Measurements from ENCODE around the gene CFAP46. TPM values are rescaled to one million over a fixed set of nuclear protein-coding genes. Genes with fewer than 3 reads are reported as not detected.

Gene CFAP46
- total and polyA plus RNA-seq, 2 of the 8 experiments (the other 6 are each of a cell fraction or from before 2014, with no cell fraction given) = 2.6 to 4.8 TPM

- TF ChIP-seq SIX5 (IDR thresholded peaks at IDR 0.05; ENCODE audit: low read depth, low read length) = no peak
These were observed 16.3 kb downstream of the CFAP46 start (continued) for GRCh38 chr10:132926070-132926469.

DNA sequence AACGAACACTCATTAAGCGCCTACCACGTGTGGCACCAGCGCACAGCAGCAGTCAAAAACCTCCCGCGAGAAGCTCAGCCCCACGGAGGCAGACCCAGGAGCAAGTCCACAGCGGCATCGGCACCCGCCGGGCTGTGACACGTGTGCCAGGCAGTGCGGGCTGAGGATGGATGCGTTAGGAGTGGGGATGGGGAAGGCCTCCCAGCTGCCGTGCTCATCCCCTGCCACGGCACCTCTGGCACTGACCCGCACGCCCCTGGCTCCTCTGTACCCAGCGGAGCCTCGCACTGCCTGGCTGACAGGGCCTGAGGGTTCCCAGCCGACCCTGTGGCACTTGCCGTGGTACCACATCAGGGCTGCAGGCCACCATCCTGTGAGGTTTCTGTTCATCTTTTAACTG lies 16.8 kb downstream of the CFAP46 start:
- ChIA-PET POLR2A (ENCODE audit: partially characterized antibody) (no interaction called here), CTCF (ENCODE audit: partially characterized antibody) (no interaction called here)
- H2BK15ac ChIP-seq (ENCODE audit: low read length) = no peak overlapping the region
- FAIRE-seq (no peak), DNase-seq (ENCODE audit: low read depth in 1 of 2, low spot score in 2 of 2) (no peak)
- no peak overlapping the region for H4K8ac ChIP-seq (ENCODE audit: extremely low read depth, insufficient read depth, low read length)
- no peaks in the 10 kb centered on the region; a peak in 1 of 4 replicates for H3K9me3 ChIP-seq (ENCODE audit: insufficient read depth in 2 of 2, low read depth in 1 of 2, low read length in 1 of 2)
- H3K27ac ChIP-seq (ENCODE audit: low read depth, low read length) = no peak overlapping the region
- H3K36me3 ChIP-seq (ENCODE audit: control insufficient read depth in 2 of 4, insufficient read depth in 4 of 4, low read length in 3 of 4) = no peaks in the 10 kb centered on the region
- H4K5ac ChIP-seq (ENCODE audit: insufficient read length, low read depth, low read length) = no peak overlapping the region
- no peak overlapping the region for H3K4me3 ChIP-seq (ENCODE audit: extremely low read depth in 1 of 4, insufficient read depth in 2 of 4, low read depth in 3 of 4, low read length in 4 of 4)
- H3K14ac ChIP-seq (ENCODE audit: insufficient read length) = no peak overlapping the region
- WGBS, 2 experiments (ENCODE audit: extremely low coverage in 1 of 2, insufficient coverage in 1 of 2, insufficient read length in 1 of 2, insufficient replicate concordance in 2 of 2, low coverage in 1 of 2, low lambda C conversion rate in 2 of 2, missing lambda C conversion rate in 1 of 2) = 89% methylated on average over 18 of the region's 22 CpGs; no CpG with 5 or more reads in 1 of the 2 experiments
- H3K79me2 ChIP-seq (ENCODE audit: control insufficient read depth in 1 of 2, insufficient read depth in 2 of 2, low read length in 2 of 2) = no peaks in the 10 kb centered on the region
- H3K4me1 ChIP-seq (replicated peaks in 1 of 4; ENCODE audit: control insufficient read depth in 3 of 4, insufficient read depth in 4 of 4, low read length in 3 of 4) = no peaks in the 10 kb centered on the region
- H4K20me1 ChIP-seq (replicated peaks in 1 of 2; ENCODE audit: control insufficient read depth in 1 of 2, insufficient read depth in 2 of 2, low read length in 2 of 2) = peaks cover 2 to 5% of the 10 kb centered on the region in 2 experiments
- no peak overlapping the region for H3K4me2 ChIP-seq (ENCODE audit: insufficient read depth in 1 of 2, low read depth in 2 of 2, low read length in 2 of 2)
- no peak overlapping the region for H3K9ac ChIP-seq (replicated peaks in 1 of 4; ENCODE audit: extremely low read depth in 1 of 4, low read depth in 3 of 4, low read length in 3 of 4)
- H2BK12ac ChIP-seq (ENCODE audit: low read depth, low read length) = no peak overlapping the region
- H3K56ac ChIP-seq (replicated peaks; ENCODE audit: insufficient read length, low read depth, low read length) = no peak overlapping the region
- H2BK120ac ChIP-seq (replicated peaks; ENCODE audit: low read depth, low read length) = no peak overlapping the region
- no peak overlapping the region for H2BK5ac ChIP-seq (ENCODE audit: low read depth, low read length)
- no peak overlapping the region for H2BK20ac ChIP-seq (ENCODE audit: low read length)
- H3K23ac ChIP-seq (ENCODE audit: insufficient read length) = no peak overlapping the region
- H4K91ac ChIP-seq (replicated peaks; ENCODE audit: insufficient read length, low read length) = no peak overlapping the region
- H2AK5ac ChIP-seq (ENCODE audit: low read depth, low read length) = no peak overlapping the region
- no peaks in the 10 kb centered on the region for H3K23me2 ChIP-seq (ENCODE audit: low read depth, low read length)
- no peak overlapping the region for H3K4ac ChIP-seq (replicated peaks; ENCODE audit: insufficient read length, low read depth, low read length)
- H3K79me1 ChIP-seq (ENCODE audit: low read depth, low read length) = no peaks in the 10 kb centered on the region
- no peak overlapping the region for H2AFZ ChIP-seq (ENCODE audit: low read length)
- no peak overlapping the region for H3K18ac ChIP-seq (ENCODE audit: extremely low read depth, low read length)
- no peaks in the 10 kb centered on the region for H3K27me3 ChIP-seq (replicated peaks in 1 of 4; ENCODE audit: control insufficient read depth in 3 of 4, extremely low read depth in 1 of 4, insufficient read depth in 3 of 4, low read length in 3 of 4)
- TF ChIP-seq EGR1 (IDR thresholded peaks at IDR 0.05; ENCODE audit: borderline replicate concordance, low read depth, low read length) (no peak), SIN3A (conservative IDR thresholded peaks at IDR 0.05 in 1 of 2, IDR thresholded peaks at IDR 0.05 in 1 of 2; ENCODE audit: low read depth in 1 of 2, low read length in 2 of 2) (no peak), CHD2 (IDR thresholded peaks at IDR 0.05; ENCODE audit: low read length) (no peak), YY1 (IDR thresholded peaks at IDR 0.05; ENCODE audit: low read depth, low read length) (no peak), SP1 (IDR thresholded peaks at IDR 0.05; ENCODE audit: low read depth, low read length) (no peak), BACH1 (IDR thresholded peaks at IDR 0.05; ENCODE audit: low read length) (no peak), KDM1A (IDR thresholded peaks at IDR 0.05; ENCODE audit: borderline replicate concordance, low read length) (no peak), E2F6 (IDR thresholded peaks at IDR 0.05) (no peak), JUN (IDR thresholded peaks at IDR 0.05; ENCODE audit: low read depth, low read length) (no peak)
